GM12801 (cell line): ENCODE data around the gene TLR3.

ENCODE experiments used
- CTCF ChIP-seq: IDR thresholded peaks from one replicate; pipeline ENCODE4 v1.5.1; 2011; ENCODE audit warnings: control low read depth; ENCODE audit not compliant: insufficient read length; ENCODE audit errors: extremely low read depth

TLR3 gene

DNA sequence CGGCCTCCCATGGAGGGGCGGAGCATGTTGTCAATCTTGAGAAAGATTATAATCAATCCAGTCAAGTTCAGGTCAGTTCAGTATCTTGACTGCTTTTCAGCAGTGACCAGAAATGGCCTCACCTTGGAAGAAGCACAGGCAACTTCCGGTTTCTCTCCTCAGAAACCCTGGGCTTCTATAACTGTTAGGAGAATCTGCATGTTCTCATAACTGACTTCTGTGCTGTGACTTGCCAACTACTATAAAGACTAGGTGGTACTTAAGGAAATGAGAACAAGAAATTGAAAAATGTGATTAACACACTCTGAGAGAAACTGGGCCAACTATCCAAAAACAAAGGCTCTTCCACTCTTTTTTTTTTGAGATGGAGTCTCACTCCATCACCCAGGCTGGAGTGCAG is 35.9 kb upstream of the TLR3 start:
- no peak for TF ChIP-seq CTCF

GRCh38 chr4:186036976-186037581 is 31.9 kb upstream of the TLR3 start:
- TF ChIP-seq CTCF: no peak

DNA sequence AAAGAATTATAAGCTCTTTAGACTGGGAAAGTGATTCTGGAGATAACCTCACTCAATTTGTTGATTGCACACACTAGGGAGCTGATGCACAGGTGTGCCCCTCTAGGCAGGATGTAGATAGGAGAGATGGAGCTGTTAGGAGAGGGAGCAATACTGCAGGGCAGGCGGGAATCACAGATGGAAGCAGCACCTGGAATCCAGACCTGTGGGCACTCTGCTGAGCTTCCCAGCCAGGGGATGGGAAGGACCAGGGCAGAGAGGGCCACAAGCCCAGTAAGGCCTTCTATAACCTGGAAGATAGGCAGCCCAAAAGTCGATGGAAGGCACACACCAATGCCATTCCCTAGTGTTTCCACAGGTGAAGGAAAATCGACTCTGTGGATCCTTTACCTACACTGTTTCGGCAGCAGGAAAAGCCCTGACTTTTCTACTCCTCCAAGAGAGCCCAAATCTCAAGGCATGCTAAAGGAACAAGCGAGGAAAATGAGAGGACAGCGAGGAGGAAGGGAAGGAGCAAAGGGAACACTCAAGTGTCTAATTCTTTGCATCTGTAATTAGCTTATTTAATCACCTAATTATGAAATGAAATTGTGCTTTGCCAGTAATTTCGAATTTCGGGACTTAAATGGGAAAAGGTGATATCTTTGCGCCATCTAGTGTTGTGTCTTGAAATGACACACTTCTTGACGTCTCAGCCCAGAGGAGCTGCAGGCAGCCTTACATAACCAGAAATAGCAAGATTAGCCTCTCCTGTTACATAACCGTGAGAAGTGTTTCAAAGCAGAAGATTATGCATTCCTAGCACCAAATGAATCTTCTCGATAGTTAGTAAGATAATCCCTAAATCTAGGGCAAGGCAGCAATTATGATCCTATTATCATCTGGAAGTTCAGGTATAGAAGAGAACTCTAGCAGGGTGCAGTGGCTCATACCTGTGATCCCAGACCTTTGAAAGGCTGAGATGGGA is 31.0 kb upstream of the TLR3 start:
- TF ChIP-seq CTCF: no peak

GRCh38 chr4:186039697-186040096 is 29.3 kb upstream of the TLR3 start:
- no peak for TF ChIP-seq CTCF

- TF ChIP-seq CTCF: no peak
Observed at GRCh38 chr4:186040316-186040715, 28.6 kb upstream of the TLR3 start.

GRCh38 chr4:186051096-186051495 is 17.9 kb upstream of the TLR3 start:
- no peak for TF ChIP-seq CTCF

- TF ChIP-seq CTCF: no peak
Observed at GRCh38 chr4:186058253-186058979, 10.5 kb upstream of the TLR3 start.
